Stimulated activated naive CD4-positive, alpha-beta T cell (primary cell): Measurements from ENCODE around the gene FHIP1A.

Experiments used
- DNase-seq, 6 experiments: peaks; one replicate each; lab custom pipeline; 2025; lab: John Stamatoyannopoulos, UW

The FHIP1A gene

DNA sequence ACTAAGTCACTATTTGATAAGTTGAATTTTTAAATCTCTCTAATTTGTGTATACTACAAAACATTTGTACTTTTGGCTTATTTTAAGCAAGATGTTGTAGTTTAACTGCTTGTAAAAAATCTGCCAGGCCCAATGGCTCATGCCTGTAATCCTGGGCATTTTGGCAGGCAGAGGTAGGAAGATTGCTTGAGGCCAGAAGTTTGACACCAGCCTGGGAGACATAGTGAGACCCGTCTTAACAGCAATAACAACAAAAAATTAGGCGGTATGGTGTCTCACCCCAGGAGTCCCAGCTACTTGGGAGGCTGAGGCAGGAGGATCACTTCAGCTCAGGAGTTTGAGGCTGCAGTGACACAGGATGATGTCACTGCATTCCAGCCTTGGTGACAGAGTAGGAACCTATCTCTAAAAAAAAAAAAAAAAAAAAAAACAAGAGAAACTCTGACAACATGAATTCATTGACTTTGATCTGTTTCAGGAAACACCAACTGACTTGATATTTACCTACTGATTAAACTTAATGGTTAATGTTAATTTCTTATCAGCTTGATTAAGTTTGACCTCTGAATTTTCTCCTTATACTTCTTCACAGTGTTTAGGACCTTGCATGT lies 8.9 kb downstream of the FHIP1A start:
- DNase-seq, result no peak

DNA sequence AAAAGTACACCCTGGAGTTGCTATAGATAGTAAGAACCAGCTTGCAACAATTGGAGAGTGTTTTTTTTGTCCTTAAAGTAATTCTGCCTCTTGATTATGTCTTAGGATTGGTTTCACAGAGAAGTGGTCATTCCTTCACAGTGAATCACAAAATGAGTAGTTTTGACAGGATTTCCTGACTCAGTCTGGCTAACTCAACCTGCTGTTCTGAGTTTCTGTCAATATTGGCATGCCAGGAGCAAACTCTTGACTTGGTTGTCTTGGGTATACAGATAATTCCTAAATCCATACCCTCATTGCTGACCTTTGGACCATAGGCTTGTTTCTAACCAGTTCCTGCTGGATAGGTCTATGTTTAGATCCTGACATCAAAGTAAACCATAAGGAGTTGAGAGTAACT lies 9.4 kb downstream of the FHIP1A start:
- DNase-seq, result no peak

DNA sequence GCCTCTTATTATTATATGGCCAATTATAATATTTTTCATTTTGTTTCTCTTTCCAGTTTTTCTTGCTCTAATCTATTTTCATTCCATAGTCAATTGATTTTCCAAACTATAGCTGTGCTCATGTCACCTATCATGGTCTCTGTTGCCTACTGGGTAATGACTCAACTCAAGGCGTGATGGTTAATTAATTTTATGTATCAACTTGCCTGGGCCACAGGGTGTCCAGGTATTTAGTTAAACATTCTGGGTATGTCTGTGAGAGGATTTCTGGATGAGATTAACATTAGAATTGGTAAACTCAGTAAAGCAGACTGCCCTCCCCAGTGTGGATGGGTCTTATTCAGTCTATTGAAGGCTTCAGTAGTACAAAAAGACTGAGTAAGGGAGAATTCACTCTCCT lies 9.9 kb downstream of the FHIP1A start:
- DNase-seq, result no peak

DNA sequence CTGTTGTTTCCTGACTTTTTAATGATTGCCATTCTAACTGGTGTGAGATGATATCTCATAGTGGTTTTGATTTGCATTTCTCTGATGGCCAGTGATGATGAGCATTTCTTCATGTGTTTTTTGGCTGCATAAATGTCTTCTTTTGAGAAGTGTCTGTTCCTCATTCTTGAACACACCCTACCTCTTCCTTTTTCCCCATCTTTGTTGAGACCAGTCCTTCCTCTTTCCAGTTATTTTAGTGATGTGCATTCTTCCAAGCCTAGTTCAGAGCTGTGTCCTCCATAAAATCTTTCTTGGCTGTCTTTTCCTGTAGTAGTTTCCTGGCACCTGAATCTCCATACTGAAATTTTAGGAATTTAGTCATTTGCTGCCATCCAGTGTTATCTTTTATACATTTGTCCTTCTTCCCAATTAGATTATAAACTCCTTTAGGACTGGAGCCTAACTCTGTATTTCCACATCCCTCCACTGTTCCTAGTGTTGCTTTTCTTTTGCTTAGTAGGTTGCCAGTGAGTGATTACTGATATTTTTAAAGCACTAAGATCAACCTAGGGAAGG lies 11.4 kb downstream of the FHIP1A start:
- DNase-seq, result no peak

DNA sequence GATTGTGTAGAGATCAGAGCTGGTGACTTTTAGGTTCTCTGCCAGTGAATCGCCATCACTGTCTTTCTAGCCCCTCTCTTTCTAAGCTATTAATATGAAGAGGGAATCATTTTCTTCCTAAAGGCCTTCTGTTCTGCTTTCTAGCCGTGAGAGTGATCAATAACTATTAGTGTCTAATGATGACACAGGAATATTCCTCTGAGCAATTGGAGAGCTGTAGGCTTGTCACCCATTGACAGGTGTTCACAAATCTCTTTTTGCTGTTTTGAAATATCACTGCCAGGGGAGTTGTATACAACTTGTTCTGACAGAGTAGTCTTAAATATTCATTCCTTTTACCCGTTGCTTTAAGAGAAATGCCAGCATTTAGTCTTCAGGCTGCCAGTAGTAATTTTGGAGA lies 13.9 kb downstream of the FHIP1A start:
- DNase-seq, result no peak

DNA sequence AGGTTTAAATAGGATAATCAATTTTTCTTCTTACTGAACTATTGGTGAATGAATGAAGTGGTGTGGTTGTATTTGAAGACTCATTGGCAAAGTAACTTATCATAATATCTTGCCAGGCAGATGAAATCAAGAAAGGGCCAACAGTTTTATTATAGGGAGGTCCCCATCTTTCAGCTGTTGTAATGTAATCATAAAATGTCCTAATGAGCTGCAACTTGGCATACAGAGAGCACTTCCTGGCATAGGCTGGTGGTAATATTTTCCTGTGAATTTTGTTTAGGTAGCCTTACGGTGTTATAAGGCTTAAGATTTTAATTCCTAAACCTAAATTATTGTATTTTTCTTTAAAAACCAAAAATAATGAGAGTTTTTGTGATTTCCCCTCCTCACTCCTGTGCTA lies 17.5 kb downstream of the FHIP1A start:
- no peak for DNase-seq

DNA sequence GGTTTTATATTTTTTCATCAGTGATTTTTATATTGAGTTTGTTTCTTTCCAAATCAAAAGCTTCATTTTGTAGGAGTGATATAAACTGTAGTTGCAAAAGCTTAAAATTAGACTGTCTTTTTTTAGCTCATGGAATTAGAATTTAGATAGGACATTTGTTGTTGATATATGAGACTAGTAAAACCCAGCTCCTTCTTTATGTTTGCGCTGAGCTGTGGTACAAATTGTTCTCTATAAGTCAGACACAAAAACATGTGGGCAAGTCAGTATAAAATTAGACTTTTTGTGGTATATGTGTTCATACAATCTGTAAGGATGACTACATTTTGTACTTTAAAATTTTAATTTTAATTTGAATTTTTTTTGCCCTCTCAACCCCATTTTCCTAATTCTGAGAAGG lies 18.3 kb downstream of the FHIP1A start:
- DNase-seq, result no peak

DNA sequence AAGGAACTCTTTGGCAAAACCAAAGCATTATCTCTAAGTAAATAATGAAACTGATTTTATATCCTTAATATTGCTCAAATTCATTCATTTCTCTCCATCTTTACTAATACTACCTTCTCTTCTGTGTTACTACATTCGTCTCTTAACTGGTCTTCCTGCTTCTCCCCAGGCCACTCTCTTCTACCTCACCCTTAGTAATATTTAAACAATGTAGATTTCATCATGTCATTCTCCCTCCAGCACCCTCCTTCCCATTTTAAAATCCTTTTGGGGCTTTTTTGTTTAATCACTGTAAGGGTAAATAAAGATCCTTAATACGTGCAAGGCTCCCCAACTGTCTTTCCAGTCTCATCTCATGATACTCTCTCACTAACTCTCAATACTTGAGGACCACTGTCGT lies 19.4 kb downstream of the FHIP1A start:
- no peak for DNase-seq

DNA sequence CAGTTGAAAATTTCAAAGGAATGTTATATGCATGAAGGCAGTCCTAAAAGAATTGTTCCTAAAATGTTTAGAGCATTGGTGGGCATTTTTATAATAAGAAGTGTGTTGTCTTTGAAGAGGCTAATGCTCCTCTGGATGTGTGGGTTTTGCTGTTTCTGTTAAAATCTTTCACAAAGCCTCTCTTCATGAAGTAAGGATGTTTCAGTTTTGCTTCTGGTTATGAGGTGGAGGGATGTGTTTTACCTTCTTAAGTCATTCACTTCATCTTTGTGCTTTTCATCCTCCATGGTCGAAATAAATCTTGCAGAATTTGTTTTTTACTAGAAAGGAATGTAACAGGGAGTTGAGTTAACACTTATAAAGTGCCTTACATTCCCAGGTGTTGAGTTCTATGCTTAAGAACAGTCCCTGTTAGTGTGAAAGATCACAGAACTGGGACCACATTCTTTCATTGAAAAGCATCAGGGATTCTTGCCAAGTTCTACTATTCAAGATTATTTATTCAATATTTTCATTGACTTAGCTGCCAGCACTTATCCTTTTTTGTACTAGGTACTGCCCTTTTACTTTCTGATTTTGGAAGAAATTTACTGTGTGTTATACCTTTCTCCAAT lies 21.1 kb downstream of the FHIP1A start:
- DNase-seq, result no peak

DNA sequence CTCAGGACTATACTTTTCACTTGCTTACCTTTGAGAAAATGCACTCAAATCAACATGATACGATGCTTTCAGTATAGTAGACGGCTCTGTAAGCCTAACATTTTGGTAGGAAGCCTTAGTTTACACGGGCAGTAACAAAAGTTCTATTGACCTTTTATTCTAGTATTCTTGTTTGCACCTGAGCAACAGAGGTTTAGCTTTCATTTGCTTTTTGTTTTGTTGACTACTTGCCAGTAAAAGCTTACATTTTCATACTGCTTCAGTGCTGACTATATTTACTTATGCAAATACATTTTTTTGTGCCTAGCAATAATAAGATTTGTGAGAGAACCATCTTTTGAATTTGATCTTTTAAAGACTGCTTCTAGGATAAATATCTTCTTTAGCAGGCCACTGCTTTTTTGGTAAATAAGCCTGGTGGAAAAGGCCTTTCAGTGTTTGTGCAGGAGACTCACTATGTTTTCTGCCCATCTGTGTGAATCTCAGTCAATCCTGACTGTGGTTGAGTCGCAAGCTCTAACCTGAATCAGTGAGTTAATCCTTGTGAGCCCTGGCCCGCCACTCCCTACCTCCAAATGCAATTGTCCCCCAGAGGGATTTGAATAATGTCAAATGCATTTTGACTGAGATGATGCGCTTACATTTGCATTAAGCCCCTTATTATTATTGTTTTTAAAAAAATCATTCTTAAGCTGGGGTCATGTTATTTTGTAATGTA lies 21.9 kb downstream of the FHIP1A start:
- no peak for DNase-seq

DNA sequence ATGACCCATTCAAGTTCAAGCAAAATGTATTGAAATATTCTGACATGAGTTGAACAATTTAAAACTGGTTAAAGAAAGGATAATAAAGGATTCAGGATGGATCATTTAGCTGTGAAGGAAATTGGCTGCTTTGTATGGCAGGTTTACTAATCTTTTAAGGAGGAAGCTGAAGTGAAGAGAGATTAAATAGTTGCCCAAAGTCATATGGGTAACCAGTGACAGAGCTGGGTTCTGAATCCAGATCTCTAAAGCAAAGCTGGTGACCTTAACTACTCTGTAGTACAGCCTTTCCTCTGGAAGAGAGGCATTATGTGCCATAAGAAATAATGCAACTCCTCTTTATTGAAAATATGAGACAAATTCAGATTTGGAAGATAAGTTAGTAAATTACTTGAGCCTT lies 22.8 kb downstream of the FHIP1A start:
- no peak for DNase-seq

DNA sequence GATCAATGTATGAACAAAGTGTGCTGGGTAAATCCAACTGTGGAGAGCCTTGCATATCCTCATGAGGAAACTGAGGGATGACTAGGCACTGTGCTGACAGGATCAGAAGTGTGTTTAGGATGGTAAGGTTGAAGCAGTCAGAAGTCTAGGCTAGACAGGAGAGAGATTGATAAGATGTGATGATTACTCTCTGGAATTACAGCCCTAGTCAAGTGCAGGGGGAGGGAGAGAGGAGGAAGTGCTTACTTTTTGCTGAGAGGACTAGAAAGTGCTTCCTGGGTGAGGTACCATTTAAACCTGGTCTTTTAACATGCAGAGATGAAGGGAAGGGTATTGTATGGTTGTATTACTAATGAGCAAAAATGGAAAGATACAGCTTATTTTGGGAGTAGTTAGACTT lies 23.7 kb downstream of the FHIP1A start:
- DNase-seq, result no peak

DNA sequence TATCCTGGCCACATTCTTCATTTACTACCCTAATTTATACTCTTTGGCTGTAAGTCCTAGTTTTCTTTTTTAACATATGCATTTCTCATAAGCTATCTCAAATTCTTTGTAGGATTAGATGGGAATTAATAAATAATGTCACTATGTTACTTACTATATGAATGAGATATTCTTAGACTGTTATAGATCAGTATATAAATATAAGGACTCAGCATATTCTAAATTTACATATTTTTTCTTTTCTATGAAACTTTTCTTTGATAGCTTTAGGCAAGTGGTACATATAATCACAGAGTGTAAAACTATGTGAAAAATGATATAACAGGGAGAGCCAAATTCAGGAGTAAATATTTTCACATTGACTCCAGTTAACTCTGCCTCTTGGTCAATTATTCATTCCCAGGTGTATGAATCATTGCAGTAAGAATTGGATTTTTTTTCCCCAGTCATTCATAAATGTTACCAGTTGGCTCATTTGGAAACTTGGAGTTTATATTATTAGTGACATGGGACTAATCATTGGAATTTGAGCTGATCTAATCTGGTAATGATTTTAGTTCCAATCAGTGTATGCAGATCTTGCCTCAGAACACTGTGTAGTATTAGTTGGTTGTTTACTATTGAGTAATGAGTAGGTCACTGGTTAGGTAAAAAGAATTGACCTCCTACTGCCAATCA lies 25.3 kb downstream of the FHIP1A start:
- no peak for DNase-seq

DNA sequence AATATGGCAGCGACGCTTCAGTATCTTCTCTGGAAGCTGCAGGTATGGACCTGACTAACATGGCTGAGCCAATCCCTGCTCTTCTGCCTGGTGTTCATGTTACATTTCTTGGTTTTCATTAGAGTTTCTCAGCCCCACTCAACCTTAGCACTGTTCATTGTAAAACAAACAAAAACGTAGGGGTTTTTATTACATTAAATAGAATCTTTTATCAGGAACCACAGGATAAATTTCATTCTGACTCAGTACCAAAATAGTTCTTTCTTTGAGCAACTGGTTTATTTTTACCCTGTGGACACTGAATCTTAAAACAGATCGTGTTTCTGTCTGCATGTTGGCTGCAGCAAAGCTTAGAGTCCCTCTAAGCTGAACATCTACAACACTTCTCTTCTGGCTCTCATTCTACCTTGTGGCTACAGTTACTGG lies 27.1 kb downstream of the FHIP1A start:
- no peak for DNase-seq

DNA sequence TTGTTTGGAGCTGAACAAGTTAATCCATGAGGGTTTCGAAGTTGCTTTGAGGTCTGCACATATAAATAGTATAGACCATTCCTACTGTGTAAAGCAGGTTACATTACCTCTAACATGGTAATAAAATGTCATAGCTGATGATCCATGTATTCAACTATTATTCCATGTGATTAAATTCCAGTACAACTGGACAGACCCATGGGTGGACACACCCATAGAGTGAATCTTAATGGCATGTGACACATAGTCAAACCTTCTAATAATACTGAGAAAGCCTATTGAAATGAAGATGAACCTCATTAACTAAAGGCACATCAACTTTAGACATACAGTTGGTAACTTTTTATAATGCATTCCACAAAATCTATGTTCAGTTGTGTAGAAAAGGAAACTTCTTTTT lies 28.5 kb downstream of the FHIP1A start:
- DNase-seq, result no peak

DNA sequence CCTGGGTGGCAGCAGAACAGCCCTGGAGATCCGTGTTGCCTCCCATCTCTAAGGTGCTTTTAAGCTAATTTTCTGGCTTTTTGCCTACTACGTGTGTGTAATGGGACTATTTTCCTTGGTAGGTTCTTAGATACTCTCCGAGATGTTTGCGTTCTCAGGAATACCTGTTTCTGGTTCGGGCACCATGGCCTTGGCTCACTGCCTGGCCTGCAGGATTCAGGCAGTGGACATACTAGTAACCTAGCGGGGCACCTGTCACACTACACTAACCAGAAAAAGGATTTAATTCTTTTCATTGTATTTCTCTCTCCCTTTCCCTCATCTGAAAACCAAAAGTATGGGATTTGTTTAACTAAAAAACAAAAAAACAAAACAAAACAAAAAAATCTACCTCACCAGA lies 29.2 kb downstream of the FHIP1A start:
- DNase-seq, result no peak

DNA sequence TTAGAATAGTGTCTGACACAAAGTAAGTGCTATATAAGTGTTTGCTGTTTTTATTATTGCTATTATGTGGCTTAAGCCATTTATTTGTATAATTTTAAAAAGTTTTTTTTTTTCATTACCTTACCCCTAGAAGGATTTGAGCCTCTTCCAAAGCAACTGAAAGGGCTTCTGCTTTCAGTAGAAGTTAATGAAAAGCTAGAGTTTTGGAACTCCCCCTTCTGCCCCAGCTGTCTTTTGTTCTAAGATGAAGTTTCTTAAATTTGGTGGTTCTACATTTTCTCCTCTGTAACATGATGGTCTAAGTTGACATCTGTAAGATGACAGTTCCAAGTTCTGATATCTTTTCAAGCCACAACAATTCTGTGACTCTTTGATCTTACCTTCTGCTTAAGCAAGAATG lies 30.3 kb downstream of the FHIP1A start:
- no peak for DNase-seq

DNA sequence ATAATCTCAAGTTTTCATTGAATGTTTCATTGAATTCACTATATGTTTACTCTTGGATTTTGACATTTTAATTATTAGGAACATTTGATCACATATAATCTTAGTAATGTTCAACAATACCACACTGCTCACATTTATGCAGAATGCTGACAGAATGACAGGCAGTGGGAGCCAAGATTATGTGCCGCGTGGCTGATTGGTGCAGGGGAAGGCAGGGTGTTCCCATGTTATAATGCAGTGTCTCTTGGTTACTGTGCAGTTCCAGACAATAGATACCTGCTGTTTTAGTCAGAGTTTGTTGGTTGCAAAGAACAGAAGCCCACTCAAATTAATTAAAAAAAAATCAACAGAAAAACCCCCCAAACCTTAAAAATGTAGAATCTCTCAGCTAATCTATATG lies 33.0 kb downstream of the FHIP1A start:
- DNase-seq, result no peak

DNA sequence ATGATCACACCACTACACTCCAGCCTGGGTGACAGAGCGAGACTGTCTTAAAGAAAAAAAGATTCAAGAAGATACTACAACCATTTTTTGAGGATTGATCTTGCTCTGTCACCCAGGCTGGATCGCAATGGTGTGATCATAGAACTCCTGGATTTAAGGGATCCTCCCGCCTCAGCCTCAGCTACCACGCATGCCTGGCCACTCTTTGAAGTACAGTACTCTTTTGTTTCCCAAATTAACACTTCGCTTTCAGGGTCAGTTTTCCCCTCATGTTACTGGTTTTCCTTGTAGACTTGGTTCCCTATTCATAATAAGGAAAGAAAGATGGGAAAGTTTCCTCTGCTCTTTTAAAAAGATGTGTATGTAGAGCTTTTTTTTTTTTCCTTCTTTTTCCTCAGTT lies 34.3 kb downstream of the FHIP1A start:
- DNase-seq, result no peak

DNA sequence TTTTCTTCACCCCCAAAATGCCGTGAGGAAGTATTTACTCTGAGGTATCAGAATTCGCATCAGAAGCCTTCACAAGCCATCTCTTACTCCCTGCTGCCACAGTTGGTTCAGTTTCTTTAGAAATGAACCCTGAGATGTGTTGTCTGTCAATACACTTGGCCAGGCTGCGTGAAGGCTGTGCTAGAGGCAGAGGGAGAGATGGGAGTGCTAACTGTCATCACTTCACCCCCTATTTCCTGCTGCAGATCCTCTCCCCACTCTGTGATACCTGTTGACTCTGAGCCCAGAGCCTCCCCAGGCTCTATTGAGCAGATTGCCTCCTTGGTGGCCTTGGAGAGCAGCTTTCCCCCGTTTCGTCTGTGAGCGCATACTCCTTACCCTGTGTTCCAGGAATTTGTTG lies 34.8 kb downstream of the FHIP1A start:
- DNase-seq, result no peak

DNA sequence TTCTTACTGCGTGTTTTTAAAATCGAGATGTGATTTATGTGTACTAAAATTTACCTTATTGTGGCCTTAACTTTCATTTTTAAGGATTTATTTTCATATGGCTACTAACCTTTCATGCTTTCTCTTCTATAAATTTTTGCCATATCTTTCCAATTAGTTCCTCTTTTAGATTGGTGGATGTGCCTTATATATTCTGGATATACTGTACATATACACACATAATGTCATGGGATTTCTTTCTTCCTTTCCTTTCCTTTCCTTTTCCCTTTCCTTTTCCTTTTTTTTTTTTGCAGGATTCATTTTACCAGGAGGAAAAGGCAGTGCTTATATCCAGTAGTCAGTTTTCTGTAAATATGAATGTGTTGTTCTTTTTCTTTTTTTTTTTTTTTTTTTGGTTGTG lies 37.2 kb downstream of the FHIP1A start:
- DNase-seq, result no peak

DNA sequence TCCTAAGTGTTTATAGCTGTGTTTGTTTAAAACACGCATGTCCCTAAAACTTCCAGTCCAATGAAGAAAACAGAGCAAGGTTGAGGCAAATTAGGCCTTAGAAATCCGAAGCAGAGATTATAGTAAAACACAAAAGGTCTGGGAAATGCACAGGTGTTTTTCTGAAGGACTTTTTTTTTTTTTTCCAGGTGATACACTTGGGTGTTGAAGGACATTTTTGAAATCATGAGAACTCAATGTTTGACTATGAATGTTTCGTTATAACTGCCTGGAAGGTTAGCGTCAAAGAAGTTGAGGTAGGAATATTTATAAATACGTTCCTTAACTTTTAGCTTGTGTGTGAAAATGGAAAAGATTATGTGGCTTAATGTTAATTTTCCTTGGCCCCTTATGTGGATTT lies 45.5 kb downstream of the FHIP1A start:
- no peak for DNase-seq

DNA sequence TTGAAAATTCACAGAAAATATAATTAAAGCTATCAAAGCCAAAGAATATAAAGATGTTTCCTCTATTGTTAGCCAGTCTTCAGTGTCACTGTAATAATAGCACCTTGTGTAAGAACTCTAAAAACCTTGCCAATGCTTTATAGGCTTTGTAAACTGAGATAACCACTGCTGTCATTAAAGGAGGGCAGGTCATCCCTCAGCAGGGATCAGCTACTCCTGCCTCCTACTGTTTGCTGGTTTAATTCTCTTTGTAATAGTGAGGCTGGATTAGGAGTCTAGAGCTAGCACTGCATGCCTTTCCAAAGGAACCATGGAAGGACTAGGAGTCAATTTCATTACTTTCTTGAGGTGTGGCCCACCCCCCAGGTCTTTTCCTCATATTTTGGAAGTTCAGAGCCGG lies 46.2 kb downstream of the FHIP1A start:
- no peak for DNase-seq
